GM21786 (cell line): ENCODE results near the gene CD247.

ENCODE experiments used
- ATAC-seq: cut with Tn5 transposase; IDR thresholded peaks from one replicate; pipeline ENCODE4 v1.9.1; 2021; ENCODE audit not compliant: unreplicated experiment

The CD247 gene

GRCh38 chr1:167542109-167543032 is 24.0 kb upstream of the CD247 start:
- ATAC-seq = no peak

DNA sequence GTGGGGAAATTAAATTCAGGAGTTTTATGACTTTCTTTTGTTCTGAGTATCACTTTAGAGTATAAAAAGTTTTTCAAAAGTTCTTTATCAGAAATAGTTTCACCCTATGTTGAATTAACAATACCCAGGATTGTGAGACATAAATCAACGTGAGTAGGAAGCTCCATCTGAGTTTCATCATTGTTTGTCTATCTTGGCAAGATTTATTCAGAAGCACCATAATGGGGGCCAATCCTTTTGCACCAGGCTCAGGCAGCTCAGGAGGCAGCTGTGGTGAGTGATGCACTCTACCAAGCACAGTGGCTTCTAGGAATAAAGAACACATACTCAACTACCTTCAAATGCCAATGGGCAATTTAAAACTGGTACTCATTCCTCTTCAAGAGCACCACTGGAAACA is 23.3 kb upstream of the CD247 start:
- ATAC-seq = no peak

- no peak for ATAC-seq
Observed at GRCh38 chr1:167541003-167541402, 22.7 kb upstream of the CD247 start.

DNA sequence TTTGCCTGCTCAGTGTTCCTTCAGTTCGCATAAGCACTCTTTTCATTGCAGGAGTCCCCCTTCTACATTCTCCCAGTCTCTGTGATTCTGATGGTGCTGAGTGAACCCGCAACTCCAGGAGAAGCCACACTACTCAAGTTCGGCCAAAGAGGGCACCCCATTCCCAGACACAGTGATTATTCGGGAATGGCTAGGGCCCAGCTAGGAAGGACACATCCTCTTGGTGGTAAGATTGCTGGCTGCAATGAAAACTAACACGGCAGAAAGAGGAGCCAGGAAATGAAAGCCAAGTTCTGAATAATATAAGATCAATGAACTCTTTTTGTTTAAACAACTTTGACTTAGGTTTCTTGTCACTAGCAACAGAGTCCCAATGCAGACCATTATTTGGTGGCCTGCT is 20.3 kb upstream of the CD247 start:
- no peak for ATAC-seq

DNA sequence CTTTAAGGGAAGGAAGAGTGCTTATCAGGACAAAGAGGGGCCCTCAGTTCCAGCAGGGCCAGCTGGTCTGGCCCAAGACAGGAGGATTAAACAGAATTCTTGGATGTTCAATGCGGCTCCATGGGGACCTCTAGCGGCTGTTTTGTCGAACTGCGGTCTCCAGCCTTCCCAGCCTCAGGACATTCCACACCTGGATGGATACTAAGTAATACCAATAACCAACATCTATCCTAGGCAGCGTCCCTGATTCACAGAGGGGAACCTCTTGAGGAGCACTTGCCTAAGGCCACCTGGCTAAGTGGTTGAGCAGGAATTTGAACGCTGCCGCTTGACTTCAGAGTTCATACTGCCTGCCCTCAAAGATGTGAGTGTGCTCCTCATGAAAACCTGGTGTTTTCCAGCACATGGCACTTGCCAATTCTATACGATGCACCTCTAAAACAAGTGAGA is 15.5 kb upstream of the CD247 start:
- ATAC-seq = peak; percentile 65

DNA sequence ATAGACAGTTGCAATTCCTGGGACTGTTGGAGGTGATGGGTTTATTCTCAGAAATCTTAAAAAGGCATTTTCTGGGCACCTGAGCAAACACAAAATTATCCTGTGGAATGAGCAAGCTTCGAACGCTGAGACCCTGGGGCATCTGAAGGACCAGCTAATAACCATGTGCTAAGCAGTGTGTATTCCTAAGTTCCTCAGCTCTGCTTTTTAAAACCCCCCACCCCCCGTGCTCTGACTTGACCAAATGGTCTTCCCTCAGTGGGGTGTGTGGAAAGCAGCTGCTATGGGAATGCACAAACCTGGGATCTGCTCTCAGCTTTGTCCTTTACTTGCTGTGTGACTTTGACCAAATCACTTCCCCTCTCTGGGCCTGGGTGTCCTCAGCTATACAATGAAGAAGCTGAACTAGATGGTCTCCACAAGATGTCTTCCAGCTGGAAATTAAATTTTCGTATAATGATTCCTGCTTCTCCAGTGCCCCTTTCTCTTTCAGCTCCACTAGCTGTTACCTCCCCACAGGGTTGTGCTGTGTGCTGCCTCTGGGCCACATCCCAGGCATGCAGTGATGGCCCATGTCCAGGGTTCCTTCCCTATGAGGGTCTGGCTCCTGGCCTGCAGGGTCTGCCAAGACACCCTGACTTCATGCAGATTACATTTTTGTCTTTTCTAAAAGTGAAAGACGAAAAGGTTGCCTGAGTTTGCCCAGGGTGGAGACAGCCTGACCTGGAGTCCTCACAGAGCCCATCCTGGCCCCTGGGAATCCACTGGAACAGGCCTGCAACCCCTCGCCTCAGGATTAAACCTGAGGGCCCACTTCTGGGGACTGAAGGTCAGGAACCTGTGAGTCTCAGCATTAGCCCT is 14.9 kb upstream of the CD247 start:
- no peak for ATAC-seq

- no peak for ATAC-seq
Observed at GRCh38 chr1:167532375-167532774, 14.0 kb upstream of the CD247 start.

- ATAC-seq = no peak
Observed at GRCh38 chr1:167529829-167530474, 11.6 kb upstream of the CD247 start.

GRCh38 chr1:167528057-167528728 is 9.9 kb upstream of the CD247 start:
- ATAC-seq = no peak

DNA sequence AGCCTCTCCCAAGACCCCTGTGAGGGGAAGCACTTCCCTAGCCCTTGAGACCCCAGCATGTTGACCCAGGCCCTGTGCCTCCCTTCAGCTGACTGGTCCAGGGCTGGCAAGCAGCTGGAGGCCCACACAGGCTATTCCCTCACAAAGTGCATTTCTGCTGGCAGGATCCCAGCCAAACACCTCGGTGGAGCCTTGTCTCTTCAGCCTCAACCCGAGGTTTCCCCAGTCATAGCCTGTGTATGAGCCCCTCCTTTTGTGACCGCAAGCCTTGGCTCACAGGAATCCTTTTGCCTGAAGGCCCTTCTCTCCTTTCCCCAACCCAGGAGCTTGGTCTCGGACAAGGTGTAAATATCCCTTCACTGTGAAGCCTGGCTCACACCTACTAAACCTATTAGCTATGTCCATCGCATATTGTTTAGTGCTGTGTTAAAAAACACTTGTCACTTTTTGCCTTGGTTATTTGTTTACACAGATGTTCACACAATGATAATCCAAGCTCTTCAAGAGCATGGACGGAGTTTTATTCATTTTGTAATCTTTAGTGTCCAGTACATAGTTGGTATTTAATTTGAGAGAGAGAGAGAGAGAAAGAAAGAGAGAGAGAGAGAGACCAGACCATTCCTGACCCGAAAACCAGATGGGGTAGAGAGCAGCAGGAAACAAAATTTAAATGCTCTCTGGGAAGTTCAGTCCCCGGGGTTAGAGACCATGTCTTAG is 8.5 kb upstream of the CD247 start:
- no peak for ATAC-seq

DNA sequence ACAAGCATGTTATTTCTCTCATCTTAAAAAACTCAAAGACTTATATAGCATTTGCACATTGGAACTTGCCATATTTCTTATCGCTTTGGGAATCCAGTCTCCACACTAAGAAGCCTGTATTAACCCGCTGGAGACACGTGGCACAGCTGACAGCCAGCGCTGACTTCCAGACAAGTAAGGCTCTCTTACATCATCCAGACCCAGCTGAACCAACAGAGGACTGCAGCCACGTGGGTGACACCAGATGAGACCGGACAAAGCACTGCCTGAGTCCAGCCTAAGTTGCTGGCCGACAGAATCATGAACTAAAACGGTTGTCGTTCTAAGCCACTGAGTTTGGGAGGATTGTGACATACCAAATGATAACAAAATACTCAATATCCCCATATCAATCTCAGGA is 6.3 kb upstream of the CD247 start:
- ATAC-seq = no peak

GRCh38 chr1:167522246-167522645 is 3.9 kb upstream of the CD247 start:
- no peak for ATAC-seq

DNA sequence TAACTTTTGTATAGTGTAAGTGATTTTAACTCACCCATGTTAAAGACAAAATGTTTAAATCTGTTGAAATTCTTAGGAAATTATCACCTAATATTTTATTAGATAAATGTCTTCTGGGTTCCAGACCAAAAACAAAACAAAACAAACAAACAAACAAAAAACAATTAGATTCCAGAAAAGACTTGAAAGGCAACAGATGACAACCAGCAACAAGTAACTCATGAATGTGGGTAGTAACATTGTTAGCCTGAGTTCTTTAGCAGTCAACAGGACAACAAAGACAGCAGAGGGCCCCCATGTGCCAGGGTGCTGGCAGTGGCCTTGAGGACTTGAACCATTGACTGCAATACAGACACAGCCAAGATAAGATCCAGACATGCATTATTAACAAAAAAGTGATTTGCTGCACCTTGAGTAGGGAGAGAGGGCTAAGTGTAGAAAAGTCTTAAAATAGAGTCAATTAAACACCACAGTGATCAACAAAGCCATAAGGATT is 2.4 kb upstream of the CD247 start:
- no peak for ATAC-seq

DNA sequence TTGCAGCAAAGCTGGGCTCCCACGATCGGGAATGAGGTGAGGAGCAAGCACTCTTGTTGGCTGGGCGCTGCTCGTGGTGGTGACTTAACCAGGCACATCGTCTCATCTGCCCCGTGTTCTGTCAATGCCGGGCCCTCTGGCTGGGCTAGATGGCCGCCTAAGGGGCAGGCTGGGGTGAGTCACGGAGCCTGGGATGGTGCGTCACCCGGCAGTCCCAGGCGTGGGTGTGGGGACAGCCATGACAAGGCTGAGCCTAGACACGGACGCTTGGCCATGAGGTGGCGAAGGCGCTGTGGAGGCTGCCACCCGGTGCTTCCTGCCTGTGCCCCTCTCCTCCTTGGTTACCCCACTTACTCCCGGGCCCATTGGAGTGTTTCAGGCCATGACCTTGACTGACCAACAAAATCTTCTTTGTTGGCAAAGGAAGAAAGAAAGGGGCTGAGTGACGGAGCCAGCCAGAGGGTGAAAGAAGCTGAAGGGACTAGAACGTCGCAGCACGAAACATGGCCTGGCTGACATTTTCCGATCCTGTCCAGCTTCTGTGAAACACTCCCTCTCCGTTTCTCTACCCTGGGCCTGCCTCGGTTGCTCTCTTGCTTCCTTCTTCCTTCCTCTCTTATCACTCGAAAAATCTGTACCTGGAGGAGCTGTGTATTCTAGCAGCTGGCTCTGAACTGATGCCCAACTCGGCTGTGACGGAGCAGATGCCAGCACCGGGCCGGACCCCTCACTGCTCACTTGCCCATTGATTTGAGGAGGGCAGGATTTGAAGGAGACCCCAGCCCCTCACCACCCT is 596 bp downstream of the CD247 start:
- ATAC-seq = no peak

- no peak for ATAC-seq
Observed at GRCh38 chr1:167516404-167517388, 1.6 kb downstream of the CD247 start.

DNA sequence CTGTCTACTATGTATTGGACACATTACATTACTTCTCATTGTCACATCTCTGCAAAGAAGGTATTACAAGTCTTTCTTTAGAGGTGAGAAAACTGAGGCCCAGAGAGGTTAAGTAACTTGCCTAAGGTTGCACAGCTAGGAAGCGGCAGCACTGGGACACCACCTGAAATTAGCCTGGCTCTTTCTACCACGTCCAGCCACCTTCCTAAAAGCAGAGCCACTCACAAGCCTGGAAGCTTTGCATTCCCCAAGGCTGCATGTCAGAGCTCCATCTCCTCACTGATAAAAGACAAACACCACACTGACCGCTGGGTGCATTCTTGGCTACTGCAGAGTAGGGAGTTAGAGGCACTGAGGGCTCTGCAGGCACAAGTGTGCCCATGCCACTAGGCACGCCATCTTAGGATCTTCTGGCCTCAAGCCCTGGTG is 2.4 kb downstream of the CD247 start:
- no peak for ATAC-seq

GRCh38 chr1:167515461-167515860 is 2.9 kb downstream of the CD247 start:
- no peak for ATAC-seq

DNA sequence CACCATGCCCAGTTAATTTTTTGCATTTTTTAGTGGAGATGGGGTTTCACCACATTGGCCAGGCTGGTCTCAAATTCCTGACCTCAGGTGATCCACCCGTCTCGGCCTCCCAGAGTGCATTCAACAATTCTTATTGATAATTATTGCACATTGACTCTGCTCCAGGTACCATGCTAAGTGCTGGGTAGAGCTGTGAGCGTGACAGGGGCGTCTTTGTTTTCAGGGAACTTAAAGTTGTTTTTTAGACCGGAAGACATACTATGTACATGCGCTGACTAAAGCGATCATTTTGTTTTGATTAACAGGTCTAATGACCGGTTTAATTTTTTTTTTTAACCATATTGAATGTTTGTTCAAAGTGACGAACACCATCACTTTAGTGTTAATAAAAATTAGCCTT is 4.0 kb downstream of the CD247 start:
- no peak for ATAC-seq
